ENCODE data around the gene C2CD2.

The C2CD2 gene

DNA sequence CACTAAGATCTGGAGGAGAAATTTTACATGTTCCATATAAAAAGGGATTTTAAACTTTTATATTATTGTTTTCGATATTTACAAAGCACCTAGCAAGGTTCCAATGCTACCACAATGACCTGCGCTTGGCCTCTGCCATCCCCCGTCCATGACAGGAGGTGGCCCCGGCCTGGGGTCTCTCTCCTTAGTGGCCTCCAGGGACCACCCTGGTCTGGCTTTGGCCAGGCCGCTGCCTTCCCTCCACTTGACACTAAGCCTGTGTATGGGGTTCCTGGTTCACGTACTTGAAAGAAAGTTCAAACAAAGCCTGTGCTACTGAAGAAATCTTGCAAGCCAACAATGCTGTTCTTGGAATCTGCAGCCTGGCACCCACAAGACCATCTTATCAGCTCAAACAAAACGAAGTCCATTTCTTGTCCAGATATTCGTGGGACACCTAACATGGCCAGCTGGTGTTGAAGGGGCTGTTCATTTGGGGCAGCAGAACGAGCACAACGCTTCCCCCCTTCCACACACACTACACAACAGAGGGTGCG is 87.5 kb downstream of the C2CD2 start:
- DNase-seq (ENCODE audit: low read depth in 2 of 2) = no peak

DNA sequence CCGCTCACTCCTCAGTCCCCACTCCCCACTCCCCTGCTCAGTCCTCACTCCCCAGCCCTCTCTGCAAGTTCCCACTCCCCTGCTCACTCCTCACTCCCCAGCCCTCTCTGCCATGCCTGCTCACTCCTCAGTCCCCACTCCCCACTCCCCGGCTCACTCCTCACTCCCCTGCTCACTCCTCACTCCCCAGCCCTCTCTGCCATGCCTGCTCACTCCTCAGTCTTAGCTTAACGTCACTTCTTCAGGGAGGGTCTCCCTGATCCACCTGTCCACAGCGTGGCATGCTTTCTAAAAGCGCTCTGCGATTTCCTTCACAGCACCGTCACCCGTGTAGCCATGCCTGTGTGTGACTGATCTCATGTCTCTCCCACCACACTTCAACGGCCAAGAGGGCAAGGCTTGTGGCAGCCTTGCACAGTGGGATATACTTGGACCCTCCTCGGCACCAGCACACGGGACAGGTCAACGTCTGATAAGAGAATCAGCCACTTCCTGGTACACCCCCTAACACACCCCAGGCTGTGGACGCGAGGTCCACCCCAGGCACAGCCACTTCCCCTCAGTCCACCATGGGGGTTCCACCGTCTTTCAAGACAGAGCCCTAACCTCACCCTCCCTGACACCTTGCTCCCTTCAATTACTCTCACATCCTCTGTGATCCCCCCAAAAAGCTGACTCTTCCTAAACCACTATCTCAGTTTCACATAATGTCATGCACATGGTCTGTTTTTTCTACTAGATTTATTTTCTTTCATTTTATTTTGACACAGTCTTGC is 88.6 kb downstream of the C2CD2 start:
- no peak for DNase-seq (ENCODE audit: low read depth in 2 of 2)

DNA sequence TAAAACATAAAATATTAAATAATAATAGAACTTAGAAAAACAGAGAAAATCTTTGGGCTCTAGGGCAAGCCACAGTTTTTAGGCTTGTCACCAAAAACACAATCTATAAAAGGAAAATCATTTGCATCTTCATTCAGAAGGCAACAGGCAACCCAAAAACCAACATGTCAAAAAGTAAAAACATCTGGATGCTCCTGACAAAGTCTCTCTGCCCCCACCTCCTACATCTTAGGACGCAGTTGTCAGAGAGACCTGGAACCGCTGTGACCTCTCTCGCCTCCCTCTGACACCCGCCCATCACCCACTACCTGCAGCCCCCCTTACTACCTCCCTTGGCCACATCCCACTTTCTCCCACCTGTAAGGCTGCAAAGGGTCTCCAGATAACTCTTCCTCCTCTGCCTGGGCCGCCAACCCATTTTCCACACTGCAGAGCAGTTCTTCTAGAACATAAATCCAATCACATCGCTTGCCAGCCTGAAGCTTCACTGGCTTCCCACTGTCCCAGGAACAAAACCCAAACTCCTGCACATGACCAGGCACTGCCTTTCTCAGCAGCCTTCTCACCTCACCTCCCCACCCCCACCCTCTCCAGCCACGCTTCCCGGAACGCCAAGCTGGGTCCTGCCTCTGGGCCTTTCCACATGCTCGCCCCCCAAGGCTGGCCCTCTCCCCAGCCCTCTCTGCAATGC is 89.4 kb downstream of the C2CD2 start:
- no peak for DNase-seq (ENCODE audit: low read depth in 2 of 2)

DNA sequence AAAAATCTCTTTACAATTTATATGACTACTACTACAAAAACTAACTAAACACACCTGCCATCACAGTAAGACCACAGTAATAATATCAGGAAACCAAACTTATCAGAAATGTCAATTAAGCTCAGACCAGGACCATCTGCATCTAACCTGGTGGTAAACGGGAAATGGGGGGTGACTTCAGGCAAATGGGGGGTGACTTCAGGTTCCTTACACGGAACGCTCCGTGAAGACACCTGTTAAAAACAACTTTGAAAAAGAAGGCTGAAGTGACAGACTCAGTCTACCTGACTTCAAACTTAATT is 90.4 kb downstream of the C2CD2 start:
- no peak for DNase-seq (ENCODE audit: low read depth in 2 of 2)

DNA sequence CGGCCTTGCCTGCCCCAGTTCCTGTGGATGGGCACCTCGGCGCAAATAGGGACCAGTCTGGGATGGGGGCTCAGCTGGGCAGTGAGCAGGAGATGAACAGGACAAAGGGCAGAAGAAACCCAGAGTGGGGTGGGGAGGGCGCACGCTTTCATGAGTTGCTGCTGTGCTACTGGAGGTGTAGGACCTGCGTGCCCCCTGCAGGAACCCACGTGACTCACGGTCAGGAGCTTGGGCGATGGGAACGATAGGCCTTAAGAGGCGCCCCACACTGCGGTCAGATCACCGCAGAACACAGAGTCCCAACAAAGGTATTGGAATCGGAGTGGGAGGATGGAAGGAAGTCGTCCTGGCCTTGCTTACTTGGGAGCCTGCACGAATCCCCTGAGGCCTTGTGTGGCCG is 91.8 kb downstream of the C2CD2 start:
- no peak for DNase-seq (ENCODE audit: low read depth in 2 of 2)

DNA sequence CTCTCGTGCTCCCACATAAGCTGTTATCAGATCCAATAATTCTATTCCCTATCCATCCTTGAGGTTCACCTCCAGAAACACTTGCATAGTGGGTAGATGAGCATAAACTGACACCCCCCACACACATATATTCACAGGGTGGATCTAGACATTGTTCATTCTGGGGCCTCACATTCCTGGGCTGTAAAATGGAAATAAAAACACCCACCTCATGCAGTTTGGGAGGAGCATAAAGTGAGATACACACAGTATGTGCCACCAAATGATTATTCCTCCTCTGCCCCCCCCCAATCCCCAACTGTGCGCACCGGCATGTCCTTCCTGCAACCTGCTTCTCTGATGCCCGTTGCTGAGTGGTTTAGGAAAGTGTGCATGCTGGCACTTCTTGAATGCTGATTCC is 92.6 kb downstream of the C2CD2 start:
- no peak for DNase-seq (ENCODE audit: low read depth in 2 of 2)

DNA sequence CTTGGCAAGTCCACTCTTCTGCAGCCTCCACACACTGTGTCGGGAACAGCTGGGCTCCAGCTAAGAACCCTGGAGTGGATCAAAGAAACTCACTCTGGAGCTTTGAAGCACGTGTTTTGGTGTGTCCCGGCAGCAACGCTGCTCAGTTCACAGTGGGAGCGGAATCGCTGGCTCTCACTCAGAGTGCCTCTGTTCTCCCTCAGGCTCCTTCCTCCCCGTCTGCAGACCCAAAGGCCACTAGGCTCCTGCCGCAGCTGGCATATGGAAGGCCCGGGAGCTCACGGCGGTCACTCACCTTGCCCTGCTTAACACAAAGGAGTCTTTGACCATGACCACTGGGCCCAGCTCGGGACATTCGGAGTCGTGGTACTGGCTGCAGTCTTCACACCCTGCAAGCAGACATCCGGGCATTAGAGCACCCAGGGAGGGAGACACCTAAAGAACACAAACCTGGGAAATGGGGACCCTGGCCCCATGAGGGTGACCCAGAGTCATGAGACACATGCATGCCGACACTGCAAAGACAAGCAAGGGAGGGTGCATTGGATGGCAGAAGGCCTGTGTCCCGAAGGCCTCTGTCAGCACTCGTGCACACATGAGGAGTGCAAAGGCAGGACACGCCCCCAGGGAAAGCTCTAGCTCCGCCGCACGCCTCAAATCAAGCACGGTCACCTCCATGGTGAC is 94.4 kb downstream of the C2CD2 start:
- DNase-seq (ENCODE audit: low read depth in 2 of 2) = no peak

DNA sequence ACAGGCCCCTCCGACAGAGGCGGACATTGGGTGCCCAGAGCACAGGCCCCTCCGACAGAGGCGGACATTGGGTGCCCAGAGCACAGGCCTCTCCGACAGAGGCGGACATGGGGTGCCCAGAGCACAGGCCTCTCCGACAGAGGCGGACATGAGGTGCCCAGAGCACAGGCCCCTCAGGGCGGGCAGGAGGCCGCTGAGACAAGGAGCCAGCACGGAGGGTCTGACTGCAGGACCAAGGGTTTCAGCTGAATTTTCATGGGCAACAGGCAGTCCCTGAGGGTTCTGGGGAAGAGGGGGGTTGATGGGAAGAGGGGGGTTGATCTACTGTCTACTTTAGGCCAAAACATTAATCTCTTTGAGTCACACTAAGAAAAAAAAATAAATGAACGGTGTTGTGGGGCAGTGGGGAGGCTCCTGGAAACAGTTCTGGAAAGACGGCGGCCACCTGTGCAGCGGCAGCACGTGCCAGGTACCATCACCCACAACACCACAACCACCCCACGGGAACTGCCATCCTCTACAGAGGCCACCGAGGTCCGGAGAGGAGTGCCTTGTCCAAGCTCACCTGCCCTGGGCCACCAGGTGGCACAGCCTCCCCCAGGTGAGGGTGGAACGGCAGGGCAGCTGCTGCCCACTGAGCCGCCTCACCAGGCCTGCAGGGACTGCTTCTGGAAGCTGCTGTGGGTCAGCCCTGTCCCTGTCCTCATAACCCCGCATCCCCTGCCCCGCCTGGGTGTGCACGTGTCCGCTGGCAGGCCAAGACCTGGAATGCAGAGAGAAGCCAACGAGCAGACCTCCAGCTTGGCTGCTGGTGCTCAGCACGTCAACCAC is 95.1 kb downstream of the C2CD2 start:
- DNase-seq (ENCODE audit: low read depth in 2 of 2) = no peak

DNA sequence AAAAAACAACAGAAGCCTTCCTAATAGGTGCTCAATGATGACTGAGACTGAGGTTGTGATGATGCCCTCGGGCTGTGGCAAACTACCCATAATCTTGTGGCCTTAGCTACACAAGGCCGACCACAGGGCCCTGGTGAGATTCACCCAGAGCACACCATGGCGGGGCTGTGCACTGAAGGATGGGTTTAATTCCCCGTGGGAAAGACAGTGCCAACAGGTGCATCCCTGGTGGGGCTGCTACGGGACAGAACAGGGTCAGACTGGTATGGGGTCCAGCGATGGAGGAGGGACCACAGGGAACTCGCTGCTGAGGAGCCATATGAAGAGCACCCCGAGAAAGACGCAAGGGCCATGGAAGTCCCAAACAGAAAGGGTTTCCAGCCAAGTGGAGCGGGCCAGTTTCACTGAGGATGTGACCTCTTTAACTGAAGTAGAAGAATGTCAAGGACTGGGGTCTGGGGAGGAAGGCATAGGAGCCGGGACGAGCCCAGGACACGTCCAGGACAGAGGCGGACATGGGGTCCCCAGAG is 96.0 kb downstream of the C2CD2 start:
- DNase-seq (ENCODE audit: low read depth in 2 of 2) = no peak

DNA sequence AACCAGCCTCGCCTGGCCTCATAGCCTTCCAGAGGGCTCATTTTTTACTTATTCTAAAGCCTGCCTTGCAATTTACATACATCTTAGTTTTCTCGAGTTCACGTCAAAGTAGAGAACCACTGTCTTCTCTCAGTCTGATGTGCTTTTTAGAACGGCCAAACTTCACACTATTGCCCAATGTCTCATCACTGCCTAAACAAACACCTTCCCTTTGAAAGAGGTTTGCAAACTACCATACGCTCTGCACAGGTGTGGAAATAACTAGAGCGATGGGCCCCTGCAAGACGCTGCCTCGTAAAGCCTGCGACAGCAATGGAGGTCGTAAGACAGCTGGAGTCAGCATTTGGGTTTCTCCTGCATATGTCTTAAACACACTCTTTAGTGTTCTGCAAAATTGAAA is 97.2 kb downstream of the C2CD2 start:
- no peak for DNase-seq (ENCODE audit: low read depth in 2 of 2)

DNA sequence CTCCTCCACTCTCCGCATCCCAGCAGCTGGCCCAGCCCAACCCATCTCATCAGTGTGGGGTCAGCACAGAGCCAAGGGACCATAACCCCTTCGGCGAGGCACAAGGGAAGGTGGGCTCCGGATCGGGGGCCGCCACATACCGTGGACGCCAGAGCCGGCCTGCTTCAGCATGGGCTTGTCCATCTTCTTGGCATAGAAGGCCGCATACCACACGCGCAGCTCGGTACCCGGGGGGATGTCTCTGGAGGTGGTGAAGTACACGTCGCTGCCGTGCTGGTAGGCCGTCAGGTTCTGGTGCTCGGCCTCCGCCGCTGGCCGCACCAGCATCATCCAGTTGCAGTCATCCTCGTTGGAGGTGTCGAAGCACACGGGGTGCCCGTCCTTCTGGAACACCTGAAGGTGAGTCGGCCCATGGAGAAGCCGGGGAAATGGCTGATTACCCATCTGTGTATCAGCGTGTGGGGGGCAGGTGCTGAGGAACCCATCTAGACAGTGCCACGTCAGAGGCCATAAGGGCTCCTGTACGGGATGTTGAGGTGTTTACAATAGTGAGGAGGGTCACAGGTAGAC is 99.3 kb downstream of the C2CD2 start:
- no peak for DNase-seq (ENCODE audit: low read depth in 2 of 2)

DNA sequence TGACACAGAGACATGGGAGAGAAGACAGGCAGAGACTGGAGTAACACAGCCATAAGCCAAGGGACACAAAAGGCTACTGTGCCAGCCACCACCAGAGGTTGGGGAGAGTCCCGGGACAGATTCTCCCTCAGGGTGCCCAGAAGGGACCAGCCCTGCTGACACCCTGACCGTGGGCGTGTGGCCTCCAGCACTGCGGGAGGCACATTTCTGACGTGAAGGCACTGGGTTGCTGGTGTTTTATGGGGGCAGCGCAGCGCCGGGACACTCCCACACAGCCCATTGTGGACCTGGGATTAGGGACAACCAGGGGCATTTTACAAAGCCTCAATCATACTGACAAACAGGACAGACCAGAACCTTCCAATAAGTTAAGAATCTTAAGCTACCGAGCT is 100.9 kb downstream of the C2CD2 start:
- DNase-seq (ENCODE audit: low read depth in 2 of 2) = no peak

DNA sequence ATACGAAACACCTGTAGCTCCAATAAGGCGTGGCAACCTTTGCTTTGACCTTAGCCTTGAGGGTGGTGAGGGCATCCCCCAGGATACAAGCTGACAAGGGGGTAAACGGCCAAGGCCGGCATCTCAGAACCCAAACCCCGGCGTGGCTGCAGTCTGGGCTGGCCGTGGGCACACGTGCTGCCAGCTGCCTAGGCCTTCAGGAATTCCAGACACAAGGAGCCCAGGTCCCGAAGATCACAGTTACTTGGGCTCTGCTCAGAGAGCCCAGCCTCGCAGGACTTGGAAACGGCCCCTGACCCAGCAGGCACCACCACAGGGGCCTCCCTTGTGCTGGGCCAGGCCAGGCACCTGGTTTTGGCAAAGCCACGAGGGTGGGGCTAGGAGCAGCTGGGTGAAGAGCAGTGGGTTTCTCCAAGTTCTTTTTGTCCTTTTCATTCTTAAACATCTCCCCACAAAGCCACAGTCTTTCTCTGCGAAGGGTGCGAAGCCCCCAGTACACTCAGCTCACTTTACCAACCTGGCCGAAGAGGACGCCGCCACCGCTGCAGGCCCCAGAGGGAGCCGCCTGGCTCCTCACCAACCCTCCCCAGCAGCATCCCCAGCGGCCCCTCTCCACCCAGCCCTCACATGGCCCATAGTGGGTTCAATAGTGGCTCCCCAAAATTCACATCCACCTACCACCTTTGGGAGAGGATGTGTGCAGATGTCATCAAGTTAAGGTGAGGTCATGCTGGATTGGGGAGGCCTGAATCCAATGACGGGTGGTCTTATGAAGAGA is 101.5 kb downstream of the C2CD2 start:
- DNase-seq (ENCODE audit: low read depth in 2 of 2) = no peak

DNA sequence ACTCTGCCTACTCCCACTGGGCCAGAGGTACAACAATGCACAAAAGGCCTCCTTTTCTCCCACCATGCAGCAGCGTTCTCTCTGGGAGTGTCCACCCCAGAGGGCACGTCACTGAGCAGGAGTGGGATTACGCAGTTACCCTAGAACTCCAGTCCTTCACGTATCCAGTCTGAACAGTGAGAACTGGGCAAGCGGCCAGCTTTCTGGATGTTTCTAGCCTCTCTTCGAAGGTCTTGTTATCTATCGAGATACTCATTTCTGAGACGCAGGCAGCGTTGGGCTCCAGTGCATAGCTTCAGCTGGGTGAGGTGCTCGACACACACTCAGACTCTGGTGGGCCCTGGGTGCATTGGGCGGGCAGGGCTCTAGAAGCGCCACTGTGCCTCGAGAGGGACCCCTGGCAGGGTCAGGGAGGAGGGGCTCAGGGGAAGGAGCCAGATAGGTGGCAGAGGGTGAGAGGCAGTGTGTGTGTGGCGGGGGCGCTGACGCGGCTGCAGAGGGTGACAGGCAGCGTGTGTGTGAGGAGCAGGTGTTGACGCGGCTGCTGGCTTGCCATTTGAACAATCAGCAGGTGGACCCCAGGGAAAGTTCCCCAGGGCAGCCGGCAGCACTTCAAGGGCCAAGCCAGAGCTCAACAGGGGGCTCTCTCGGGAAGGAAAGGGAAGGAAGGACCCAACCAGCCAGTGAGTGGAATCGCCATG is 102.6 kb downstream of the C2CD2 start:
- DNase-seq (ENCODE audit: low read depth in 2 of 2) = no peak

DNA sequence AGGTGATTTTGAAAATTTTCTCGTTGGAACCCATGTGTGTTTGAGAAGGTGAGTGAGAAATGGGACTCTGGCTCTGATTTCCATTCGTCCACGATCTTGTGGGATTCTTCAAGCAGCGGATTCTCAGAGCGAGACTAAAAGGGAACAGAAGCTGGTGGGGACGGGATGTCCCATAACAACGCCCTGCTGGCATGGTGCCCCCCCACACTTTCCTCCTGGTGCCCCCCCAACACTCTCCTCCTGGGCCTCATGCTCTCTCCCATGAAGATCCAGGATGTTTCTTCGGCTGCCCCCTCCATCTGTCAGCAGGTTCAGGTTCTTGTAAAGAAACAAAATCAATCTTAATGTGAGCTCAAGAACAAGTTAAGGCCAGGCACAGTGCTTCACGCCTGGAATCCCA is 103.7 kb downstream of the C2CD2 start:
- no peak for DNase-seq (ENCODE audit: low read depth in 2 of 2)

DNA sequence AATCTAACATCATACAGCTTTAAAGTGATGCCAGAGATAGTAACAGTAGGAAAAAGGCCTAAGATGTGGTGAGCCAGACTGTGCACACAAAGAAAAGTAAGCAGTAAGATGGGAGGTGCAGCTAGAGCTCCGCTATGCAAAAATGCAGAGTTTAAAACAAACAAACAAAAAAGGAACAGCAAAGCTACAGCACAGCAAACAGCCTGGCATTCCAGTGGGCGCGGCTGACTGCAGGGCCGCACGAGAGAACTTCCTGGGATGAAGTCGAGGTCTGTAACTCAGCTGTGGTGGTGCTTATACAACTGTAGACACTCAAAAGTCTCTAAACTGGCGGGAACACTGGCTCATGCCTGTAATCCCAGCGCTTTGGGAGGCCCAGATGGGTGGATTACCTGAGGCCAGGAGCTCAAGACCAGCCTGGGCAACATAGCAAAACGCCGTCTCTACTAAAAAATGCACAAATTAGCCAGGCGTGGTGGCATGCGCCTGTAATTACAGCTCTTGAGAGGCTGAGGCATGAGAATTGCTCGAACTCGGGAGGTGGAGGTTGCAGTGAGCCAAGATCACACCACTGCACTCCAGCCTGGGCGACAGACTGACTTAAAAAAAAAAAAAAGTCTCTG is 104.7 kb downstream of the C2CD2 start:
- DNase-seq (ENCODE audit: low read depth in 2 of 2) = no peak

DNA sequence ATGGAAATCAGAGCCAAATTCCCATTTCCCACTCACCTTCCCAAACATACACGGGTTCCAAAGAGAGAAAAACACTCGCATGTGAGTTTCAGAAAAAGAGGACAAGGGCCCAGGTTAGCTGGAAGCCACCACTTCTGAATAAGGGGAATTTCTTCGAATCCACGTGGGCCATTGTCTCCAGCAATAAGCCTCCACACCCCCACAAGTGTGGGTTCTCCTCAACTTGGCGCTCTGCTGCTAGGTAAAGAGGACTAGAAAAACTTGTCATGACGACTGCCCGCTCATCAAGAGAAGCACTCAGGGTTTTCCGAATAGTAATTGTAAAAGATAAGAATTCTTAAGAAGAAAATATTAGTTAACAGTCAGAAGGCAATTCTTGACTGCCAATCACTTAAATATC is 105.3 kb downstream of the C2CD2 start:
- DNase-seq (ENCODE audit: low read depth in 2 of 2) = no peak

DNA sequence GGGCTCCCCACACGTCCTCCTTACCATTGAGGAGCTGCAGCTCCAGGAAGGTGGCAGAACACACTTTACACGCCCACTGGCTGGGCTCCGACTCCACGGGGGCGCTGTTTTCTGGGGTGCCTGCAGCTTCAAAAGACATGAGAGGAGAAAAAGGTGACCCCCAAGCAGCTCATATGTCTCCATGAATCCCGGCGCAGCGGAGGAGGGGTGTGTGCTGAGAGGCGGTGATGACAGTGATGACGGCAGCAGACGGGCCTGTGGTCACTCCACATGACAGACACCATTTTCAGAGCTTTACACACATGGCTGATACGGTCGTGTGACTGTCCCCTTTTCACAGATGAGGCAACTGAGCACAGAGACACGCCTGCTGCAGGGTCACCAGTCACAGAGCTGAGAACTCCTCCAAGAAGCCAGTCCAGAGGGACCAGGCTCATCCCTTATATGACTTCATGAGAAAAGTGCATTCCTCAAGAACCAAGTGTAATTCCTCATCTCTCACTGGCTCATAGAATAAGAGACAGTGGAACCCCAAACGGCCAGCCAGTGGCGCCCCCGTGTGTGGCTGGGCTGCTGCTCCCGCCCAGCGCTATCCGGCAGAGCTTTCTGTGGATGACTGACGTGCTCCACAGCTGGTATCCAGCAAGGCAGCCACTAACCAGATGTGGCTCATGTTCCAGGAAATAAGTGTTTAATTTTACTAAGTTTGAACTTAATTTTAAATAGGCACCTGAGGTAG is 106.6 kb downstream of the C2CD2 start:
- no peak for DNase-seq (ENCODE audit: low read depth in 2 of 2)

DNA sequence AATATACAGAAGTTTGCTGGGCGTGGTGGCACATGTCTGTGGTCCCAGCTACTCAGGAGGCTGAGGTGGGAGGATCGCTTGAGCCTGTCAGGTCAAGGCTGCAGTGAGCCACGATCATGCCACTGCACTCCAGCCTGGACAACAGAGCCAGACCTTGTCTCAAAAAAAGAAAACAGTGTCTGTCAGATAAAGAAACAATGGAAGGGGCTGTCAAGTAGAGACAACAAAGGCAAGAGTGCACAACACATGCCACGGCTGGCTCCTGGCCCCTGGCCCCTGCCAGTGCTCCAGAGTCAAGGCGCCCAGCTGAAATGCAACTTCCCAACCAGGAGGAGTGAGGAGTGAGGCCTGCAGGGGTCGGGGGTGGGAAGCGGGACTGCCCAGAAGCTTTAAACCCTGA is 107.3 kb downstream of the C2CD2 start:
- no peak for DNase-seq (ENCODE audit: low read depth in 2 of 2)
